RWPE2 (cell line): Measurements from ENCODE around the gene HSPA1L.
A peak's percentile ranks its signal among the peaks of the same experiment; 100 is the strongest.
"Not testable (repeated sequence)": the region's sequence is repeated elsewhere in the genome, so short reads cannot be mapped to it uniquely, and the experiment has no call there.

ENCODE experiments used
- ATAC-seq: fragments of 200-7000 bp; cut with Tn5 transposase; 3 replicates; pipeline ENCODE4 v1.9.1; 2021; ENCODE audit warnings: low read depth
- DNase-seq: peaks from one replicate; pipeline ENCODE4 v3.0.0-alpha.2; 2020; ENCODE audit warnings: low spot score
- H3K27ac ChIP-seq: fragments of 450-650 bp; 2 replicates; pipeline ENCODE4 v1.5.1; 2017; ENCODE audit warnings: mild to moderate bottlenecking; ENCODE audit not compliant: poor library complexity, severe bottlenecking
- H3K27me3 ChIP-seq: fragments of 250-450 bp; sonication (Bioruptor Pico); 2 replicates; pipeline ENCODE4 v1.5.1; 2021; ENCODE audit warnings: mild to moderate bottlenecking, moderate library complexity; ENCODE audit not compliant: insufficient read depth, poor library complexity, severe bottlenecking
- H3K36me3 ChIP-seq: fragments of 250-450 bp; sonication (Bioruptor Pico); 2 replicates; pipeline ENCODE4 v1.5.1; 2020; ENCODE audit warnings: low read depth, mild to moderate bottlenecking, moderate library complexity
- H3K4me1 ChIP-seq: fragments of 250-450 bp; sonication (Bioruptor Pico); 2 replicates; pipeline ENCODE4 v1.5.1; 2021; ENCODE audit warnings: mild to moderate bottlenecking, moderate library complexity; ENCODE audit not compliant: insufficient read depth, poor library complexity, severe bottlenecking
- H3K4me3 ChIP-seq: fragments of 250-450 bp; sonication (Bioruptor Pico); 2 replicates; pipeline ENCODE4 v1.5.1; 2021; ENCODE audit warnings: mild to moderate bottlenecking, moderate library complexity; ENCODE audit not compliant: severe bottlenecking
- H3K9me3 ChIP-seq: fragments of 250-450 bp; sonication (Bioruptor Pico); 2 replicates; pipeline ENCODE4 v1.5.1; 2021; ENCODE audit warnings: mild to moderate bottlenecking, moderate library complexity; ENCODE audit not compliant: severe bottlenecking
- TF ChIP-seq, protein P1 (sequence below): fragments of 450-650 bp; IDR thresholded peaks from one replicate; pipeline ENCODE4 v1.5.1; 2017; ENCODE audit warnings: mild to moderate bottlenecking, moderate library complexity; ENCODE audit not compliant: poor library complexity, severe bottlenecking

HSPA1L gene

DNA sequence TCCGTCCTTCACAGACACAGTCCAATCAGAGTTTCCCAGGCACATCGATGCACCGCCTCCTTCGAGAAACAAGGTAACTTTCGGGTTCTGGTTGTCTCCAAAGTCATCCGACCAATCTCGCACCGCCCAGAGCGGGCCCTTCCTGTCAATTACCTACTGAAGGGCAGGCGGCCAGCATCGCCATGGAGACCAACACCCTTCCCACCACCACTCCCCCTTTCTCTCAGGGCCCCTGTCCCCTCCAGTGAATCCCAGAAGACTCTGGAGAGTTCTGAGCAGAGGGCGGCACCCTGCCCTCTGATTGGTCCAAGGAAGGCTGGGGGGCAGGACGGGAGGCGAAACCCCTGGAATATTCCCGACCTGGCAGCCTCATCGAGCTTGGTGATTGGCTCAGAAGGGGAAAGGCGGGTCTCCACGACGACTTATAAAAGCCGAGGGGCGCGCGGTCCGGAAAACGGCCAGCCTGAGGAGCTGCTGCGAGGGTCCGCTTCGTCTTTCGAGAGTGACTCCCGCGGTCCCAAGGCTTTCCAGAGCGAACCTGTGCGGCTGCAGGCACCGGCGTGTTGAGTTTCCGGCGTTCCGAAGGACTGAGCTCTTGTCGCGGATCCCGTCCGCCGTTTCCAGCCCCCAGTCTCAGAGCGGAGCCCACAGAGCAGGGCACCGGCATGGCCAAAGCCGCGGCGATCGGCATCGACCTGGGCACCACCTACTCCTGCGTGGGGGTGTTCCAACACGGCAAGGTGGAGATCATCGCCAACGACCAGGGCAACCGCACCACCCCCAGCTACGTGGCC lies 12.4 kb upstream of the HSPA1L start, which contains the start of gene HSPA1B:
TSS of gene HSPA1B (plus strand) at position 453 of the 794 bp plus-strand sequence. CDS start at position 666, 213 bp downstream.
- no peaks in the 10 kb centered on the region for H3K9me3 ChIP-seq
- H3K27me3 ChIP-seq, result no peaks in the 10 kb centered on the region
- TF ChIP-seq, protein P1, sequence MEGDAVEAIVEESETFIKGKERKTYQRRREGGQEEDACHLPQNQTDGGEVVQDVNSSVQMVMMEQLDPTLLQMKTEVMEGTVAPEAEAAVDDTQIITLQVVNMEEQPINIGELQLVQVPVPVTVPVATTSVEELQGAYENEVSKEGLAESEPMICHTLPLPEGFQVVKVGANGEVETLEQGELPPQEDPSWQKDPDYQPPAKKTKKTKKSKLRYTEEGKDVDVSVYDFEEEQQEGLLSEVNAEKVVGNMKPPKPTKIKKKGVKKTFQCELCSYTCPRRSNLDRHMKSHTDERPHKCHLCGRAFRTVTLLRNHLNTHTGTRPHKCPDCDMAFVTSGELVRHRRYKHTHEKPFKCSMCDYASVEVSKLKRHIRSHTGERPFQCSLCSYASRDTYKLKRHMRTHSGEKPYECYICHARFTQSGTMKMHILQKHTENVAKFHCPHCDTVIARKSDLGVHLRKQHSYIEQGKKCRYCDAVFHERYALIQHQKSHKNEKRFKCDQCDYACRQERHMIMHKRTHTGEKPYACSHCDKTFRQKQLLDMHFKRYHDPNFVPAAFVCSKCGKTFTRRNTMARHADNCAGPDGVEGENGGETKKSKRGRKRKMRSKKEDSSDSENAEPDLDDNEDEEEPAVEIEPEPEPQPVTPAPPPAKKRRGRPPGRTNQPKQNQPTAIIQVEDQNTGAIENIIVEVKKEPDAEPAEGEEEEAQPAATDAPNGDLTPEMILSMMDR, result no peak
- ATAC-seq (peak; percentile 82), DNase-seq (peak; percentile 100)
- peaks cover 19% of the 10 kb centered on the region for H3K36me3 ChIP-seq
- H3K4me1 ChIP-seq, result peaks cover 43% of the 10 kb centered on the region
- H3K27ac ChIP-seq, result peak within 1 kb of the TSS; percentile 92
- peak within 1 kb of the TSS; percentile 85 for H3K4me3 ChIP-seq

- ATAC-seq, result peak; percentile 40
Measured at GRCh38 chr6:31826793-31827285, 11.8 kb upstream of the HSPA1L start.

DNA sequence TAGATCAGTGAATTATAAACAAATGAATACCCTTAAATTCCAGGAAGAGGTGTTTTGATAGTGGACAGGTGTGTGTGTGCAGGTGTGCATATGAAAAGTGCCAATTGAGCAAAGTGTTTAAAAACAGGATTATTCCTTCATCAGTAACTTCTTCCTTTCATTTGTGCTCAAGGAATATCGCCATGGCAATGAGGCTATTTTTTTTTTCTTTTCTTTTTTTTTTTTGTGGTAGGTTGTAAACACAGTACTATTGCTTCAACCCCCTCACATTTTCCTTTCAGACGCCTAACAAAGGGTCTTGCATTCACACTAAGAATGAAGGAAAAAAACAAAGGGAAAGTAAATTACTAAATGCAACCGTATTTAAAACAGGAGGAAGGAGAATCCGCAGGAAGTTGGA lies 10.5 kb upstream of the HSPA1L start:
- Histone ChIP-seq H3K27me3 (no peaks in the 10 kb centered on the region), H3K27ac (peak overlapping the region; percentile 92), H3K36me3 (peaks cover 7% of the 10 kb centered on the region), H3K9me3 (no peaks in the 10 kb centered on the region), H3K4me3 (peak overlapping the region; percentile 3), H3K4me1 (peaks cover 41% of the 10 kb centered on the region)
- ATAC-seq, result no peak
- TF ChIP-seq, protein P1, result no peak
- DNase-seq, result no peak

More at GRCh38 chr6:31826793-31827285, 11.8 kb upstream of the HSPA1L start:
- peaks cover 19% of the 10 kb centered on the region for H3K36me3 ChIP-seq
- H3K27me3 ChIP-seq, result no peaks in the 10 kb centered on the region
- H3K4me3 ChIP-seq, result peak overlapping the region; percentile 34
- TF ChIP-seq, protein P1, result no peak
- peak; percentile 89 for DNase-seq
- H3K9me3 ChIP-seq, result no peaks in the 10 kb centered on the region
- H3K27ac ChIP-seq, result peak overlapping the region; percentile 92
- peaks cover 43% of the 10 kb centered on the region for H3K4me1 ChIP-seq

DNA sequence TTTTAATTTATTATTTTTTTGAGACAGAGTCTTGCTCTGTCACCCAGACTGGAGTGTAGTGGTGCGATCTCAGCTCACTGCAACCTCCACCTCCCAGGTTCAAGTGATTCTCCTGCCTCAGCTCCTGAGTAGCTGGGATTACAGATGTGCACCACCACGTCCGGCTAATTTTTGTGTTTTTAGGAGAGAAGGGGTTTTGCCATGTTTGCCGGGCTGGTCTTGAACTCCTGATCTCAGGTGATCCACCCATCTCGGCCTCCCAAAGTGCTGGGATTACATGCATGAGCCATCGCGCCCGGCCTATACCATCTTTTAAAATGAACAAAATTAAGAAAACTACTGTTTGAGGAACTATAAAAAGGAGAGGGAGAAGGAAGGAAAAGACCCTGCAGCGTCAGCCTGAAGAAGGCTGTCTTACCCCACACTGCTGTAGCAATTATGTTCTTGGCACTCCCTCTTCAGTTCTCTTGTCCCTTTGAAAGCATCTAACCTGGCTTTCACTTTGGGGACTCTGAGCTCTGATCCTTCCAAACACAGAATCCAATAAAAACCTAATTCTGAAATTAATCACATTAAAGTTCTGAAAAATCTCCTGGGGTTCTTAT lies 8.6 kb upstream of the HSPA1L start:
- Histone ChIP-seq H3K4me1 (peaks cover 49% of the 10 kb centered on the region), H3K27ac (peak overlapping the region; percentile 92)
- H3K27me3 ChIP-seq, H3K9me3 ChIP-seq, ATAC-seq, DNase-seq, H3K4me3 ChIP-seq, H3K36me3 ChIP-seq: not testable (repeated sequence)

DNA sequence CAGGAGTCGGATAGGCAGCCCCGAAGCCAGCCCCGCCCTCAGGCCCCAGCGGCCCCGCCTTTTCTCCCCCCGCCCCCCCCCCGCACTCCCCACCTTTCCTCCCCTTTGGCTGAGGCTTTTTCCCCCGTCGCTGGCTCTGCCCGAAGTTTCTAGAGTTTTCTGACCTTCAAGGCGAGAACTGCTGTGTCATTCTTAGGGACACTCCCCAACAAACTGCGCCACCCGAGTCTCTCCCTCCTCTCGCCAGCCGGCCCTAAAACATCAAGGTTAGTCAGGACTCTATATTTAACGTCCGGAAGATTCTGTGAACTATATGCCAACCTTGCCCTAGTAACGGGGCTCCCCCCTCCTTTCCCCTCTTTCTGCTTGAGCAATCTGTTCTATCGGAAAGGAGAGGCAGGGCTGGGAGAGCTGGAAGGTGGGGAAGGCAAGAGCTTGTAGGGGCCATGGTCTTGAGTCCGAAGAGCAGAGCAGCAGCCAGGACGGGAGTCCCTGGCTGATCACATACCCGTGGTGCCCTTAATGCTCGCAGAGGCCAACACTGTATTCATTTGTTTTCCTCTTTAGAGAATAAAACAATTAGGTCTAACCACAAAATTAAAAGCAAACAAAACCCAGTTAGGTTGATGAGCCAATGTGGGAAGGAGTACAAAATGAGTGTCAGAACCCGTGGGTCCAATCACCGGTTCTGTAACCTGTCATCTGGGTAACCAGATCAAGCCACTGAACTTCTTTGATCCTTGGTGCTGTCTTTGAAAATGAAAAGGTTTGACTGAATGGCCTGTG lies 7.1 kb upstream of the HSPA1L start:
- Histone ChIP-seq H3K36me3 (peaks cover 6% of the 10 kb centered on the region; the same call in 1 of the 2 replicates), H3K4me3 (peak overlapping the region; percentile 35), H3K27me3 (no peaks in the 10 kb centered on the region), H3K9me3 (no peaks in the 10 kb centered on the region), H3K4me1 (peaks cover 49% of the 10 kb centered on the region), H3K27ac (peak overlapping the region; percentile 92)
- DNase-seq, result peak; percentile 73
- TF ChIP-seq, protein P1, result no peak
- ATAC-seq, result peak; percentile 13
